GM21528 (cell line): Measurements from ENCODE around the gene PEAK1.

Experiments used
- ATAC-seq: cut with Tn5 transposase; IDR thresholded peaks from one replicate; pipeline ENCODE4 v1.9.1; 2021; ENCODE audit warnings: mild to moderate bottlenecking, moderate library complexity; ENCODE audit not compliant: unreplicated experiment, low FRiP score

PEAK1 gene

GRCh38 chr15:77369168-77369567 lies 50.7 kb downstream of the PEAK1 start:
- no peak for ATAC-seq

GRCh38 chr15:77367631-77368030 lies 52.3 kb downstream of the PEAK1 start:
- ATAC-seq, result no peak

GRCh38 chr15:77361456-77361855 lies 58.4 kb downstream of the PEAK1 start:
- ATAC-seq, result no peak

GRCh38 chr15:77358545-77359240 lies 61.2 kb downstream of the PEAK1 start:
- ATAC-seq, result no peak

- no peak for ATAC-seq
Observed at GRCh38 chr15:77356305-77356704, 63.6 kb downstream of the PEAK1 start.

- no peak for ATAC-seq
Observed at GRCh38 chr15:77355321-77355720, 64.6 kb downstream of the PEAK1 start.

- ATAC-seq, result no peak
Observed at GRCh38 chr15:77354063-77354462, 65.8 kb downstream of the PEAK1 start.

- no peak for ATAC-seq
Observed at GRCh38 chr15:77352887-77353286, 67.0 kb downstream of the PEAK1 start.

GRCh38 chr15:77350792-77351191 lies 69.1 kb downstream of the PEAK1 start:
- no peak for ATAC-seq

GRCh38 chr15:77349666-77350065 lies 70.2 kb downstream of the PEAK1 start:
- ATAC-seq, result no peak

GRCh38 chr15:77348511-77348910 lies 71.4 kb downstream of the PEAK1 start:
- no peak for ATAC-seq

- no peak for ATAC-seq
Observed at GRCh38 chr15:77347197-77347596, 72.7 kb downstream of the PEAK1 start.

GRCh38 chr15:77346245-77347036 lies 73.5 kb downstream of the PEAK1 start:
- ATAC-seq, result no peak

- no peak for ATAC-seq
Observed at GRCh38 chr15:77342807-77343206, 77.1 kb downstream of the PEAK1 start.

- ATAC-seq, result no peak
Observed at GRCh38 chr15:77340245-77340644, 79.7 kb downstream of the PEAK1 start.

GRCh38 chr15:77336006-77336405 lies 83.9 kb downstream of the PEAK1 start:
- ATAC-seq, result no peak

- no peak for ATAC-seq
Observed at GRCh38 chr15:77335298-77335697, 84.6 kb downstream of the PEAK1 start.

GRCh38 chr15:77333166-77333565 lies 86.7 kb downstream of the PEAK1 start:
- ATAC-seq, result no peak

- no peak for ATAC-seq
Observed at GRCh38 chr15:77329202-77329601, 90.7 kb downstream of the PEAK1 start.

GRCh38 chr15:77327844-77328529 lies 91.9 kb downstream of the PEAK1 start:
- ATAC-seq, result no peak

GRCh38 chr15:77327168-77327567 lies 92.7 kb downstream of the PEAK1 start:
- no peak for ATAC-seq
